ENCODE results near the gene ATP10A. TPM values are rescaled to one million over a fixed set of nuclear protein-coding genes. Genes with fewer than 3 reads are reported as not detected.
A peak's percentile ranks its signal among the peaks of the same experiment; 100 is the strongest.

ATP10A gene
- total and polyA plus RNA-seq, 8 donors, result 1.5 to 15.2 (median 3.2) TPM

DNA sequence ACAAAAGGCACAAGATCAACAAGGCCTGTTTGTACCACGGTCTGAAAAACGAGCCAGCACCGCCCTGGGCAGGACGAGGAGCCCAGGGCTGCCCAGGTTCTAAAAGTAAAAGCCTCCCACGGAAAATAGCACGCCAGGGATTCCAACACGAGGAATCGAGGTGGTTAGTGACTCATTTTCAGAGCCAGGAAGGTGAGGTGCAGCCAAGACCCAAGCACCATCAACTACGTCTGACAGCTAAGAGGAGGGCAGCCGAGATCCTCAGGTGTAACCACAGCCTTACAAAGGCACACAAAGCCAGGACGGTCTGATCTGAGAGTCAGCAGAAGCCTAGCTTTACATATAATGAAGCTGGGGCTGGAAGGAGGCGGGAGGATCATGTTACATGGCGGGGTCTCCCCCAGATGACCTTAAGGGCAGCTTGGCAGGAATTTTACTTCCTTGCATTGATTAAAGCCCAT lies 52.5 kb downstream of the ATP10A start:
- intact Hi-C loops (cut with DNase I; ENCODE audit: low total_unique reads), result no loop called here
- TF ChIP-seq EP300 (IDR thresholded peaks at IDR 0.05) (no peak), POLR2A (IDR thresholded peaks at IDR 0.05) (no peak), POLR2AphosphoS5 (IDR thresholded peaks at IDR 0.05) (no peak)
- TF ChIP-seq, protein P1, sequence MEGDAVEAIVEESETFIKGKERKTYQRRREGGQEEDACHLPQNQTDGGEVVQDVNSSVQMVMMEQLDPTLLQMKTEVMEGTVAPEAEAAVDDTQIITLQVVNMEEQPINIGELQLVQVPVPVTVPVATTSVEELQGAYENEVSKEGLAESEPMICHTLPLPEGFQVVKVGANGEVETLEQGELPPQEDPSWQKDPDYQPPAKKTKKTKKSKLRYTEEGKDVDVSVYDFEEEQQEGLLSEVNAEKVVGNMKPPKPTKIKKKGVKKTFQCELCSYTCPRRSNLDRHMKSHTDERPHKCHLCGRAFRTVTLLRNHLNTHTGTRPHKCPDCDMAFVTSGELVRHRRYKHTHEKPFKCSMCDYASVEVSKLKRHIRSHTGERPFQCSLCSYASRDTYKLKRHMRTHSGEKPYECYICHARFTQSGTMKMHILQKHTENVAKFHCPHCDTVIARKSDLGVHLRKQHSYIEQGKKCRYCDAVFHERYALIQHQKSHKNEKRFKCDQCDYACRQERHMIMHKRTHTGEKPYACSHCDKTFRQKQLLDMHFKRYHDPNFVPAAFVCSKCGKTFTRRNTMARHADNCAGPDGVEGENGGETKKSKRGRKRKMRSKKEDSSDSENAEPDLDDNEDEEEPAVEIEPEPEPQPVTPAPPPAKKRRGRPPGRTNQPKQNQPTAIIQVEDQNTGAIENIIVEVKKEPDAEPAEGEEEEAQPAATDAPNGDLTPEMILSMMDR (IDR thresholded peaks at IDR 0.05), result no peak
- peaks cover 0 to 22% (median 4%) of the 10 kb centered on the region in 4 donors for H3K4me1 ChIP-seq
- no peak overlapping the region for H3K4me3 ChIP-seq
- H3K36me3 ChIP-seq, result no peaks in the 10 kb centered on the region
- no peak for DNase-seq
- H3K27me3 ChIP-seq, result no peaks in the 10 kb centered on the region
- H3K9me3 ChIP-seq, result no peaks in the 10 kb centered on the region
- peak overlapping the region in 1 of 5 donors; percentile 8 for H3K27ac ChIP-seq
- WGBS, 5 donors, result 26 to 51% (median 36%) methylated on average over 12 to 13 of the region's 13 CpGs

DNA sequence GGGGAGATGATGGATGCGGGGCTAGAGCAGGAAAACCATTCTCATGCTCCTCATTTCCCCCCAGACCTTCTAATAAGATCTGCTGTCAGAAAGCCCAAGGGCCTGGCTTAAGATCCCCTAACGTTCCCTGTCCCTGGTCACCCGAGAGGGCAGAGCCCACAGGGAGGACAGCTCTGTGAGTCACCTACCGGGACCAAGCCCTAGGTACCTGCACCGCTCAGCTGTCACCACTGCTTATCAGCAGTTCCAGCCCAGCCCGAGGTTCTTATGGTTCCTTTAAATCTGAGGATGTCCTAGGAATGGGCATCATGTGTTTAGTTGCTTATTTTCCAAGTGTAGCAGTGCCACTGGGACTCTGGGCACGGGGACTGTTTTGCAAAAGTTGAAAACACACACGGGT lies 53.0 kb downstream of the ATP10A start:
- peaks cover 0 to 22% (median 4%) of the 10 kb centered on the region in 4 donors for H3K4me1 ChIP-seq
- H3K36me3 ChIP-seq, result no peaks in the 10 kb centered on the region
- peak overlapping the region in 1 of 5 donors; percentile 8 for H3K27ac ChIP-seq
- TF ChIP-seq, protein P1 (IDR thresholded peaks at IDR 0.05), result no peak
- TF ChIP-seq POLR2AphosphoS5 (IDR thresholded peaks at IDR 0.05) (no peak), POLR2A (IDR thresholded peaks at IDR 0.05) (no peak), EP300 (IDR thresholded peaks at IDR 0.05) (no peak)
- H3K27me3 ChIP-seq, result no peaks in the 10 kb centered on the region
- no peaks in the 10 kb centered on the region for H3K9me3 ChIP-seq
- no peak for DNase-seq
- 52 to 74% (median 61%) methylated on average over 8 of the region's 8 CpGs for WGBS, 5 donors
- no peak overlapping the region for H3K4me3 ChIP-seq
- intact Hi-C loops (cut with DNase I; ENCODE audit: low total_unique reads), result no loop called here

DNA sequence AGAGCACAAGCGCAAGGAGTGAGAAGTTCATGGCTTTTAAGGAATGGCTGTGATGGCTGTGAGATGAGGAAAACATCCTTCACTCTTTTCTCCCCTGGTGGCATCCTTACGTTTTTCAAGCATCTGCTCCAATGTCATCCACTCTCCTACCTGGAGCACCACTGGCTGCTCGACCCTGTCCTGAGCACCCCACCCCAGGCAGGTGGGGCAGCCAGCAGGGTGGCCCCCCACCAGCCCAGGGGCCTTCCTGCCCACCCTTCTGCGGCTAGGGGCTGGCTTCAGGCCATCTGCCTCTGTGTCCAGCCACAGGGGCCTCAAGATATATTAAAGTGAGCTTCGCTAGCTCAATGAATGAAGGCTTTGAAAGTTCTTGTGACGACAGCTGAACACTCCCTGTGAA lies 56.1 kb downstream of the ATP10A start:
- Histone ChIP-seq H3K27me3 (no peaks in the 10 kb centered on the region), H3K27ac (no peak overlapping the region), H3K36me3 (no peaks in the 10 kb centered on the region), H3K9me3 (no peaks in the 10 kb centered on the region), H3K4me3 (no peak overlapping the region), H3K4me1 (peaks cover 0 to 22% (median 4%) of the 10 kb centered on the region in 4 donors)
- intact Hi-C loops (cut with DNase I; ENCODE audit: low total_unique reads), result no loop called here
- TF ChIP-seq POLR2A (IDR thresholded peaks at IDR 0.05) (no peak), EP300 (IDR thresholded peaks at IDR 0.05) (no peak), POLR2AphosphoS5 (IDR thresholded peaks at IDR 0.05) (no peak)
- TF ChIP-seq, protein P1 (IDR thresholded peaks at IDR 0.05), result no peak
- DNase-seq, result no peak
- WGBS, 5 donors, result 72 to 86% (median 77%) methylated on average over 6 of the region's 6 CpGs

DNA sequence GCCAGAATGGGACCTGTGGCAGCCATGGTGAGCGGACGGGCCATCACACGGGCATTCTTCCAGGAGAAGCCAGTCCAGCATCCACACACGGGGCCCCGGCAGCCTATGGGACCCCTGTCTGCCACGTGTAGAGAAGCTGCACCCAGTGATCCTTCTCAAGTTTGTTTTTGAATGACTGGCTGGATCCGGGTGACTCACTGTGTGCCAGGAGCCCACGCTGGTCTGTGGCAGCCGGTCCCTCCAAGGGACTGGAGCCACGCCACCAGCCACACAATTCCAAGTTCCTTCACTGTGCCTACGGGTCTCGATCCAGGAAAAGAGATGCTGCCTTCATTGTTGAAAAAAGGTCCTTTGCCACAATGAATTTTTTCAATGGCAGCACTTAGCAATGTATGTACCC lies 58.1 kb downstream of the ATP10A start:
- no peak overlapping the region for H3K27ac ChIP-seq
- DNase-seq, result no peak
- peaks cover 0 to 2% (median 0%) of the 10 kb centered on the region in 4 donors for H3K4me1 ChIP-seq
- no peaks in the 10 kb centered on the region for H3K27me3 ChIP-seq
- H3K9me3 ChIP-seq, result no peaks in the 10 kb centered on the region
- intact Hi-C loops (cut with DNase I; ENCODE audit: low total_unique reads), result no loop called here
- H3K36me3 ChIP-seq, result no peaks in the 10 kb centered on the region
- no peak for TF ChIP-seq POLR2A (IDR thresholded peaks at IDR 0.05)
- TF ChIP-seq POLR2AphosphoS5 (IDR thresholded peaks at IDR 0.05), result no peak
- H3K4me3 ChIP-seq, result no peak overlapping the region
- WGBS, 5 donors, result 69 to 89% (median 83%) methylated on average over 12 of the region's 12 CpGs

DNA sequence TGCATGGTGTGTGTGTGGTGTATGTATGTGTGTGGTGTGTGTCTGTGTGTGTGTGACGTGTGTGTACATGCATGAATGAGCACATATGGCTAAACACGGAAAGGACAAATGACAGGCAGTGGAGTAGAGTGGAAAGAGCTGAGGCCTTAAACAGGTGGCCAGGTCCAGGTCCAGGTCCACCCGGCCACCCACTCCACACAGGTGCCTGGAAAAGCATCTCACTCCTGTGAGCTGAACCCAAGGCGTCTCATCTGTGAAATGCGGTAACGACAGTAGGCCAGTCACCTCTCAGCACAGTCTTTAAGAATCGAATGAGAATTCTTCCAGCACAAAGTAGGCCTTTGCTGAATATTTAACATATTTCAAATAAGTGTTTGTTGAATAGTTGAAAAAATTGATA lies 58.7 kb downstream of the ATP10A start:
- no peaks in the 10 kb centered on the region for H3K9me3 ChIP-seq
- no peak overlapping the region for H3K27ac ChIP-seq
- no peak overlapping the region for H3K4me3 ChIP-seq
- TF ChIP-seq, protein P1 (IDR thresholded peaks at IDR 0.05), result no peak
- no peak for TF ChIP-seq EP300 (IDR thresholded peaks at IDR 0.05)
- TF ChIP-seq POLR2AphosphoS5 (IDR thresholded peaks at IDR 0.05), result no peak
- no peak for TF ChIP-seq POLR2A (IDR thresholded peaks at IDR 0.05)
- no peak for DNase-seq
- intact Hi-C loops (cut with DNase I; ENCODE audit: low total_unique reads), result no loop called here
- 79 to 85% (median 83%) methylated on average over 7 of the region's 7 CpGs for WGBS, 5 donors
- no peaks in the 10 kb centered on the region for H3K27me3 ChIP-seq
- no peaks in the 10 kb centered on the region for H3K4me1 ChIP-seq
- no peaks in the 10 kb centered on the region for H3K36me3 ChIP-seq

Data from stomach (tissue), 9 donors.